Smooth muscle cell (in vitro differentiated cells): ENCODE data around the gene UBE2E1. TPM values are rescaled to one million over a fixed set of nuclear protein-coding genes. Genes with fewer than 3 reads are reported as not detected.

ENCODE experiments used
- DNase-seq: peaks from one replicate; lab custom pipeline; 2025; ENCODE audit not compliant: unreplicated experiment; lab: John Stamatoyannopoulos, UW
- H2AFZ ChIP-seq: fragments of 200-600 bp; sonication (generic); 2 replicates; pipeline ENCODE4 v1.6.0; 2016; ENCODE audit warnings: antibody characterized with exemption, low read depth, mild to moderate bottlenecking
- H3F3A ChIP-seq: fragments of 200-600 bp; sonication (generic); 2 replicates; pipeline ENCODE4 v1.6.0; 2017; ENCODE audit warnings: antibody characterized with exemption, low read depth
- H3K27ac ChIP-seq: fragments of 200-600 bp; sonication (generic); 2 replicates; pipeline ENCODE4 v1.5.1; 2016; ENCODE audit warnings: low read depth, mild to moderate bottlenecking
- H3K27me3 ChIP-seq: fragments of 200-600 bp; sonication (generic); 2 replicates; pipeline ENCODE4 v1.6.1; 2016; ENCODE audit warnings: low read depth, mild to moderate bottlenecking
- H3K36me3 ChIP-seq: fragments of 200-600 bp; sonication (generic); 2 replicates; pipeline ENCODE4 v1.5.1; 2016; ENCODE audit warnings: low read depth
- H3K4me1 ChIP-seq: fragments of 200-600 bp; sonication (generic); 2 replicates; pipeline ENCODE4 v1.5.1; 2016; ENCODE audit warnings: low read depth
- H3K4me2 ChIP-seq: fragments of 200-600 bp; sonication (generic); 2 replicates; pipeline ENCODE4 v1.6.0; 2016; ENCODE audit warnings: mild to moderate bottlenecking
- H3K4me3 ChIP-seq: fragments of 200-600 bp; sonication (generic); 2 replicates; pipeline ENCODE4 v1.5.1; 2016; ENCODE audit warnings: mild to moderate bottlenecking
- H3K79me2 ChIP-seq: fragments of 200-600 bp; sonication (generic); 2 replicates; pipeline ENCODE4 v1.6.0; 2016; ENCODE audit warnings: low read depth, mild to moderate bottlenecking
- H3K9ac ChIP-seq: fragments of 200-600 bp; sonication (generic); 2 replicates; pipeline ENCODE4 v1.6.0; 2016; ENCODE audit warnings: low read depth
- H3K9me3 ChIP-seq: fragments of 200-600 bp; sonication (generic); replicated peaks from 2 replicates; pipeline ENCODE4 v1.5.1; 2016; ENCODE audit warnings: low read depth
- H4K20me1 ChIP-seq: fragments of 200-600 bp; sonication (generic); 2 replicates; pipeline ENCODE4 v1.6.0; 2016; ENCODE audit warnings: low read depth
- WGBS: methylation state at CpG from one replicate; pipeline ENCODE4 v1.1.7; 2016; ENCODE audit warnings: low lambda C conversion rate; 5-methylcytosine and 5-hydroxymethylcytosine counted together
- polyA plus RNA-seq: library from polyadenylated mRNA; unstranded; fragments of >200 nt; fragmentation: Nextera tagmentation; extraction: Ambion mirVana; gene quantifications from 2 replicates; pipeline ENCODE4 v1.2.1, GENCODE V29; 2016
- total RNA-seq: library from RNA; depleted of rRNA; stranded (reverse); fragments of >200 nt; gene quantifications from 2 replicates; pipeline ENCODE4 v1.2.3, GENCODE V29; 2014
- TF ChIP-seq, protein P1 (sequence below): fragments of 200-600 bp; sonication (generic); IDR thresholded peaks from 2 replicates; pipeline ENCODE4 v1.5.1; 2017; ENCODE audit warnings: borderline replicate concordance, mild to moderate bottlenecking, antibody characterized with exemption; ENCODE audit not compliant: insufficient read depth, poor library complexity, severe bottlenecking

UBE2E1 gene
- total and polyA plus RNA-seq, 2 experiments from 2014 or later: 13.3 to 128 TPM

DNA sequence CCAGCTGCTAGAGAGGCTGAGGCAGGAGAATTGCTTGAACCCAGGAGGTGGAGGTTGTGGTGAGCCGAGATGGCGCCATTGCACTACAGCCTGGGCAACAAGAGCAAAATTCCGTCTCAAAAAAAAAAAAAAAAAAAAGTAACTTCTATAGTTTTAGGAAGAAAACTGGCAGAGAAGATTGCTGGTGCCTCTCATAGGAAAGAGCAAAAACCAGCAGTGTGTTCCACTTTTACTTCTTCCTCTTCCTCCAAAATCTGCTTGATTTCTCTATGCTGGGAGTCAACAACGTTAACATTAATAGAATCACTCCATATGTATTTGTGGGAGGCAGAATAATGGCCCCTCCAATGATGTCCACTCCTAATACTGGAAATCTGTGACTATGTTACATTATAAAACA, 126.8 kb downstream of the UBE2E1 start:
- H3K9ac ChIP-seq: no peak overlapping the region
- no peak overlapping the region for H2AFZ ChIP-seq
- no peaks in the 10 kb centered on the region for H3K79me2 ChIP-seq
- no peak for DNase-seq
- H3K9me3 ChIP-seq: no peaks in the 10 kb centered on the region
- no peaks in the 10 kb centered on the region for H3K36me3 ChIP-seq
- no peaks in the 10 kb centered on the region for H3F3A ChIP-seq
- H4K20me1 ChIP-seq: no peaks in the 10 kb centered on the region
- WGBS: 87% methylated on average over 4 of the region's 4 CpGs
- no peak overlapping the region for H3K4me3 ChIP-seq
- H3K27ac ChIP-seq: no peak overlapping the region
- H3K4me2 ChIP-seq: no peak overlapping the region
- H3K27me3 ChIP-seq: no peaks in the 10 kb centered on the region
- H3K4me1 ChIP-seq: no peaks in the 10 kb centered on the region
- TF ChIP-seq, protein P1, sequence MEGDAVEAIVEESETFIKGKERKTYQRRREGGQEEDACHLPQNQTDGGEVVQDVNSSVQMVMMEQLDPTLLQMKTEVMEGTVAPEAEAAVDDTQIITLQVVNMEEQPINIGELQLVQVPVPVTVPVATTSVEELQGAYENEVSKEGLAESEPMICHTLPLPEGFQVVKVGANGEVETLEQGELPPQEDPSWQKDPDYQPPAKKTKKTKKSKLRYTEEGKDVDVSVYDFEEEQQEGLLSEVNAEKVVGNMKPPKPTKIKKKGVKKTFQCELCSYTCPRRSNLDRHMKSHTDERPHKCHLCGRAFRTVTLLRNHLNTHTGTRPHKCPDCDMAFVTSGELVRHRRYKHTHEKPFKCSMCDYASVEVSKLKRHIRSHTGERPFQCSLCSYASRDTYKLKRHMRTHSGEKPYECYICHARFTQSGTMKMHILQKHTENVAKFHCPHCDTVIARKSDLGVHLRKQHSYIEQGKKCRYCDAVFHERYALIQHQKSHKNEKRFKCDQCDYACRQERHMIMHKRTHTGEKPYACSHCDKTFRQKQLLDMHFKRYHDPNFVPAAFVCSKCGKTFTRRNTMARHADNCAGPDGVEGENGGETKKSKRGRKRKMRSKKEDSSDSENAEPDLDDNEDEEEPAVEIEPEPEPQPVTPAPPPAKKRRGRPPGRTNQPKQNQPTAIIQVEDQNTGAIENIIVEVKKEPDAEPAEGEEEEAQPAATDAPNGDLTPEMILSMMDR: no peak

DNA sequence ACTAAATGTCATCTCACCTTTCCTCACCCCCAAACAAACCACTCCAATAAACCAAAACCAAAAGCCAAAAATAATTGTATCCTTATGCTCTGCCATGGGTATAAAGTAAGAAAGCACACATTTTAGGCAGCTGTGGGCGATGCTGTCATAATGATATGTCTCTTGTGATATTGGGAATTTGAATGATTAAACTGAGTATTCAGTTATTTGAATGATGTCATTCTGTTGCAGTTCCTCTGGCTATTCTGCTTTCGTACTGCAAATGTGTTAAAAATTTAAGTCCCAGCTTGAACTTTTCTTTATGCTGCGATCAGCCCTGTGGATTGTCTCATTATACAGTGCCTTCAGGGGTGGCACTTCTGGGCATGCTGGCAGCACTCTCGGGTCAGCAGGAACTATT, 128.5 kb downstream of the UBE2E1 start:
- no peaks in the 10 kb centered on the region for H3K9me3 ChIP-seq
- no peaks in the 10 kb centered on the region for H3F3A ChIP-seq
- DNase-seq: no peak
- no peaks in the 10 kb centered on the region for H3K79me2 ChIP-seq
- H3K9ac ChIP-seq: no peak overlapping the region
- no peaks in the 10 kb centered on the region for H4K20me1 ChIP-seq
- no peaks in the 10 kb centered on the region for H3K36me3 ChIP-seq
- no peaks in the 10 kb centered on the region for H3K27me3 ChIP-seq
- H3K27ac ChIP-seq: no peak overlapping the region
- H3K4me2 ChIP-seq: no peak overlapping the region
- H2AFZ ChIP-seq: no peak overlapping the region
- no peaks in the 10 kb centered on the region for H3K4me1 ChIP-seq
- no peak overlapping the region for H3K4me3 ChIP-seq
- 88% methylated on average over 4 of the region's 4 CpGs for WGBS
- TF ChIP-seq, protein P1: no peak

DNA sequence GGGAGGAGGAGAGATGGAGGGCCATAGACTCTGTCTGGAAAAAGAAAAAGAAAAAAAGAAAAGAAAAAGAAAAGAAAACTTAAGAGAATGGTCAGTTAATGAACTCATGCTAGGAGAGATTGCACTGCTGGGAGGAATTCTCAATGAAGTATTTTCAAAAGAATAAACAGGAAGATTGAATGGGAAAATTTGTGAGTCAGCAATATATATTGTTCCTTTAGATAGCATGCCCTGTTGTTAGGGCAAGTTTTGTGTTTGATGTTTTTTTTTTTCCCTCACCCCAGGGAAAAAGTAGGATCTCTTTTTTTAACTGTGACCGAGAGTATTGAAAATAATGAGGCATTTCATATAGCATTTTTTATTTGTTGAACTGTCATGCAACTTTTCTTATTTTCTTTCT, 131.5 kb downstream of the UBE2E1 start:
- no peaks in the 10 kb centered on the region for H3K4me1 ChIP-seq
- H2AFZ ChIP-seq: no peak overlapping the region
- H3K9ac ChIP-seq: no peak overlapping the region
- no peaks in the 10 kb centered on the region for H3K79me2 ChIP-seq
- H3K27me3 ChIP-seq: no peaks in the 10 kb centered on the region
- no peaks in the 10 kb centered on the region for H3K9me3 ChIP-seq
- no peaks in the 10 kb centered on the region for H3F3A ChIP-seq
- WGBS: 96% methylated on average over 1 of the region's 1 CpG
- TF ChIP-seq, protein P1: no peak
- DNase-seq: no peak
- no peak overlapping the region for H3K27ac ChIP-seq
- H3K36me3 ChIP-seq: no peaks in the 10 kb centered on the region
- H4K20me1 ChIP-seq: no peaks in the 10 kb centered on the region
- no peak overlapping the region for H3K4me2 ChIP-seq
- no peak overlapping the region for H3K4me3 ChIP-seq

DNA sequence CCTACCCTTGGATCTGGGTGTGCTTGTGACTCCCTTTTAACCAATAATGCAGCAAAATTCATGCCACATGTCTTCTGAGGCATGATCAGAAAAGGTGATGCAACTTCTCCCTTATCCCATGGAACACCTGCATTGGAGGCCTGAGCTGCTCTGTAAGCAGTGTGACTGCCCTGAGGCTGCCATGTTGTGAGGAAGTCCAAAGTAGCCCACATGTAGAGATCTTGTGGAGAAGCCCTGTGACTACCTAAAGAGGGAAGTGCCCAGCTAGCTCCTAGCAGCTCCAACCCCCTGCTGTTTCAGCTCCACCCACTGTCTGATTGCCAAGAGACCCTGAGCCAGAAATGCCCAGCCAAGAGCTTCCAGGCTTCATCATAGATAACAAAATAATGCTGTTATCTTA, 132.9 kb downstream of the UBE2E1 start:
- no peak overlapping the region for H3K4me2 ChIP-seq
- no peak overlapping the region for H3K9ac ChIP-seq
- no peak overlapping the region for H3K27ac ChIP-seq
- no peaks in the 10 kb centered on the region for H3K27me3 ChIP-seq
- no peaks in the 10 kb centered on the region for H3K36me3 ChIP-seq
- H3K4me1 ChIP-seq: no peaks in the 10 kb centered on the region
- H4K20me1 ChIP-seq: no peaks in the 10 kb centered on the region
- H3K79me2 ChIP-seq: no peaks in the 10 kb centered on the region
- TF ChIP-seq, protein P1: no peak
- no peak for DNase-seq
- no peaks in the 10 kb centered on the region for H3K9me3 ChIP-seq
- no peak overlapping the region for H2AFZ ChIP-seq
- no peak overlapping the region for H3K4me3 ChIP-seq
- no peaks in the 10 kb centered on the region for H3F3A ChIP-seq
